Endothelial cell of umbilical vein (primary cell): Measurements from ENCODE around the gene NUP153. TPM values are rescaled to one million over a fixed set of nuclear protein-coding genes. Genes with fewer than 3 reads are reported as not detected.
A peak's percentile ranks its signal among the peaks of the same experiment; 100 is the strongest.

Experiments used
- BruUV-seq: library from RNA; stranded (reverse); fragments of 400-500 nt; replicated peaks from 2 replicates; lab custom pipeline; 2021; lab: Mats Ljungman, UMichigan
- CTCF ChIA-PET: fragments of 300-600, 350-600 bp; sonication (Branson Sonifier 250); formaldehyde crosslinking; loops from one replicate; lab custom pipeline; 2021; ENCODE audit warnings: antibody characterized with exemption, inconsistent platforms; lab: Charles Lee
- POLR2A ChIA-PET: fragments of 300-600, 350-600 bp; sonication (Branson Sonifier 250); formaldehyde crosslinking; loops from one replicate; lab custom pipeline; 2021; ENCODE audit warnings: antibody characterized with exemption, inconsistent platforms; lab: Charles Lee
- DNase-seq: peaks from one replicate; pipeline ENCODE4 v3.0.0-alpha.2; 2011; ENCODE audit warnings: low read depth, low spot score
- FAIRE-seq: peaks from 2 replicates; lab custom pipeline; 2011; peaks lifted over from hg19 to GRCh38; lab: Jason Lieb, UNC
- H2AFZ ChIP-seq: 2 replicates; pipeline ENCODE4 v1.6.0; 2012; ENCODE audit warnings: low read depth, low read length, control low read depth, inconsistent platforms
- H3K27ac ChIP-seq: 2 replicates; pipeline ENCODE4 v1.5.1; 2011; ENCODE audit warnings: low read depth, mild to moderate bottlenecking, control low read depth, low read length, moderate library complexity; ENCODE audit not compliant: insufficient read depth
- H3K27me3 ChIP-seq, 2 experiments: 2 replicates each; pipeline versions ENCODE4 v1.6.0 to v1.6.1; 2011; ENCODE audit warnings: low read length in 2 of 2, mixed read lengths in 1 of 2; ENCODE audit not compliant: control insufficient read depth in 2 of 2, insufficient read depth in 2 of 2
- H3K36me3 ChIP-seq, 2 experiments: 2 replicates in 1 of 2; 3 replicates in 1 of 2; pipeline ENCODE4 v1.5.1; 2011; ENCODE audit warnings: low read length in 2 of 2, mild to moderate bottlenecking in 1 of 2, moderate library complexity in 1 of 2; ENCODE audit not compliant: control insufficient read depth in 2 of 2, insufficient read depth in 2 of 2; ENCODE audit errors: extremely low read depth in 1 of 2
- H3K4me1 ChIP-seq: 3 replicates; pipeline ENCODE4 v1.5.1; 2011; ENCODE audit warnings: mild to moderate bottlenecking, low read length; ENCODE audit not compliant: control insufficient read depth, insufficient read depth; ENCODE audit errors: extremely low read depth
- H3K4me2 ChIP-seq: 2 replicates; pipeline ENCODE4 v1.6.1; 2011; ENCODE audit warnings: low read length, control low read depth, mixed read lengths; ENCODE audit not compliant: insufficient read depth
- H3K4me3 ChIP-seq, 3 experiments: fragments of 200-600 bp in 1 of 3; sonication (generic), shearing (Covaris generic) in 1 of 3; replicated peaks in 1 of 3; 2 replicates each; pipeline ENCODE4 v1.5.1; 2011 to 2016; ENCODE audit warnings: control low read depth in 3 of 3, low read length in 3 of 3, mild to moderate bottlenecking in 2 of 3, inconsistent platforms in 1 of 3, low read depth in 1 of 3, moderate library complexity in 1 of 3; ENCODE audit not compliant: insufficient read depth in 1 of 3
- H3K79me2 ChIP-seq: 2 replicates; pipeline ENCODE4 v1.6.0; 2012; ENCODE audit warnings: low read length, inconsistent platforms; ENCODE audit not compliant: control insufficient read depth, insufficient read depth
- H3K9ac ChIP-seq: replicated peaks from 2 replicates; pipeline ENCODE3; 2011; ENCODE audit warnings: low read length, control low read depth; ENCODE audit not compliant: insufficient read depth; ENCODE audit errors: extremely low read depth
- H3K9me1 ChIP-seq: replicated peaks from 3 replicates; pipeline ENCODE4 v1.6.0; 2011; ENCODE audit warnings: mild to moderate bottlenecking, low read length; ENCODE audit not compliant: control insufficient read depth, insufficient read depth; ENCODE audit errors: extremely low read depth
- H3K9me3 ChIP-seq: replicated peaks from 2 replicates; pipeline ENCODE4 v1.5.1; 2012; ENCODE audit warnings: low read length, inconsistent platforms; ENCODE audit not compliant: control insufficient read depth, insufficient read depth
- H4K20me1 ChIP-seq: replicated peaks from 2 replicates; pipeline ENCODE3; 2011; ENCODE audit warnings: mild to moderate bottlenecking, low read length; ENCODE audit not compliant: control insufficient read depth, insufficient read depth; ENCODE audit errors: extremely low read depth
- EZH2 ChIP-seq: IDR thresholded peaks from 2 replicates; pipeline ENCODE4 v1.6.1; 2012; ENCODE audit warnings: borderline replicate concordance, low read depth, mild to moderate bottlenecking, moderate library complexity, low read length, inconsistent platforms; ENCODE audit not compliant: severe bottlenecking
- FOS ChIP-seq: IDR thresholded peaks from 2 replicates; pipeline ENCODE4 v1.6.1; 2011; ENCODE audit warnings: mild to moderate bottlenecking, low read length, moderate library complexity, borderline replicate concordance; ENCODE audit not compliant: insufficient read depth
- GATA2 ChIP-seq: IDR thresholded peaks from 2 replicates; pipeline ENCODE4 v1.7.0; 2011; ENCODE audit warnings: low read depth, mild to moderate bottlenecking, moderate library complexity, mixed read lengths, low read length; ENCODE audit not compliant: insufficient read length, insufficient read depth
- JUN ChIP-seq: IDR thresholded peaks from 2 replicates; pipeline ENCODE4 v1.6.1; 2011; ENCODE audit warnings: borderline replicate concordance, low read depth; ENCODE audit not compliant: insufficient read length, insufficient read depth
- POLR2A ChIP-seq: IDR thresholded peaks from 2 replicates; pipeline ENCODE4 v1.6.1; 2012; ENCODE audit warnings: low read depth, mild to moderate bottlenecking, control low read depth, low read length
- POLR2AphosphoS5 ChIP-seq: IDR thresholded peaks from 2 replicates; pipeline ENCODE4 v1.6.1; 2012; ENCODE audit warnings: low read depth, mild to moderate bottlenecking, control low read depth, low read length, moderate library complexity; ENCODE audit not compliant: insufficient read depth
- dilution Hi-C: fragments of 300-500 bp; cut with MboI; formaldehyde crosslinking; loops from one replicate; pipeline ENCODE4 v1.15.0; 2019; ENCODE audit warnings: low sequenced_read_pairs; ENCODE audit not compliant: extremely low pct_ligation_motif_present
- intact Hi-C: fragments of 100-400 bp; cut with micrococcal nuclease; formaldehyde crosslinking; loops from one replicate; pipeline ENCODE4 v1.10.0; 2022
- polyA plus RNA-seq, 4 experiments: library from polyadenylated mRNA; depleted of rRNA in 3 of 4; stranded (reverse) in 3 of 4; unstranded in 1 of 4; fragments of >200 nt; gene quantifications; 2 replicates each; pipeline versions ENCODE4 v1.2.1 to v1.2.3, GENCODE V29; 2011 to 2012; ENCODE audit warnings: missing spikeins in 1 of 4
- total RNA-seq: library from RNA; stranded (reverse); gene quantifications from 2 replicates; pipeline ENCODE4 v1.2.3, GENCODE V29; 2021
- TF ChIP-seq, protein P1 (sequence below), 2 donors: IDR thresholded peaks; 1 replicate in 1 of 2; 2 replicates in 1 of 2; pipeline ENCODE4 v1.5.1; 2011; ENCODE audit warnings: low read length in 2 of 2, mild to moderate bottlenecking in 2 of 2, moderate library complexity in 2 of 2, control low read depth in 1 of 2, inconsistent platforms in 1 of 2, low read depth in 1 of 2; ENCODE audit not compliant: insufficient read depth in 1 of 2; ENCODE audit errors: extremely low read depth in 1 of 2

The NUP153 gene
- total and polyA plus RNA-seq, 2 donors (not counting 3 experiments of a cell fraction or from before 2014, with no cell fraction given): 22.0 to 51.0 TPM

GRCh38 chr6:17601386-17601703, 105.4 kb downstream of the NUP153 start:
- Histone ChIP-seq H2AFZ (peak overlapping the region; percentile 99), H3K4me1 (peaks cover 5% of the 10 kb centered on the region), H3K9me3 (no peaks in the 10 kb centered on the region), H4K20me1 (no peaks in the 10 kb centered on the region), H3K9ac (peak overlapping the region; percentile 83), H3K4me2 (peak overlapping the region; percentile 66), H3K36me3 (no peaks in the 10 kb centered on the region), H3K4me3 (peak overlapping the region; percentile 42 to 94 (median 91)), H3K9me1 (no peaks in the 10 kb centered on the region), H3K79me2 (no peaks in the 10 kb centered on the region), H3K27ac (no peak overlapping the region), H3K27me3 (no peaks in the 10 kb centered on the region)
- no peak for TF ChIP-seq FOS
- TF ChIP-seq, protein P1, sequence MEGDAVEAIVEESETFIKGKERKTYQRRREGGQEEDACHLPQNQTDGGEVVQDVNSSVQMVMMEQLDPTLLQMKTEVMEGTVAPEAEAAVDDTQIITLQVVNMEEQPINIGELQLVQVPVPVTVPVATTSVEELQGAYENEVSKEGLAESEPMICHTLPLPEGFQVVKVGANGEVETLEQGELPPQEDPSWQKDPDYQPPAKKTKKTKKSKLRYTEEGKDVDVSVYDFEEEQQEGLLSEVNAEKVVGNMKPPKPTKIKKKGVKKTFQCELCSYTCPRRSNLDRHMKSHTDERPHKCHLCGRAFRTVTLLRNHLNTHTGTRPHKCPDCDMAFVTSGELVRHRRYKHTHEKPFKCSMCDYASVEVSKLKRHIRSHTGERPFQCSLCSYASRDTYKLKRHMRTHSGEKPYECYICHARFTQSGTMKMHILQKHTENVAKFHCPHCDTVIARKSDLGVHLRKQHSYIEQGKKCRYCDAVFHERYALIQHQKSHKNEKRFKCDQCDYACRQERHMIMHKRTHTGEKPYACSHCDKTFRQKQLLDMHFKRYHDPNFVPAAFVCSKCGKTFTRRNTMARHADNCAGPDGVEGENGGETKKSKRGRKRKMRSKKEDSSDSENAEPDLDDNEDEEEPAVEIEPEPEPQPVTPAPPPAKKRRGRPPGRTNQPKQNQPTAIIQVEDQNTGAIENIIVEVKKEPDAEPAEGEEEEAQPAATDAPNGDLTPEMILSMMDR (IDR thresholded peaks at IDR 0.05; ENCODE audit: extremely low read depth in 1 of 2, insufficient read depth in 1 of 2, low read depth in 1 of 2, low read length in 2 of 2): no peak
- no peak for TF ChIP-seq POLR2A
- no peak for TF ChIP-seq POLR2AphosphoS5
- no peak for TF ChIP-seq EZH2
- TF ChIP-seq JUN: no peak
- no peak for TF ChIP-seq GATA2
- intact Hi-C loops (loop anchor here (5.0 kb wide), 1 partner anchor 201 kb away; no protein-coding TSS in a partner anchor), dilution Hi-C loops (no loop called here)
- ChIA-PET CTCF (interaction anchor here (1.3 to 1.9 kb wide), 2 partner anchors 12 to 17 kb away, joined by 4 to 17 read pairs; no protein-coding TSS in a partner anchor), POLR2A (interaction anchor here (0.6 kb wide), 1 partner anchor 217 kb away, joined by 6 read pairs; no protein-coding TSS in a partner anchor)
- no peak for FAIRE-seq
- peak; percentile 36 for DNase-seq
- TSS peak; percentile 29 for BruUV-seq
